ENCODE data around the gene SERTAD4. TPM values are rescaled to one million over a fixed set of nuclear protein-coding genes. Genes with fewer than 3 reads are reported as not detected.

Gene SERTAD4
- total RNA-seq, 1 donor, result not detected

Other genes starting within 250 kb of the SERTAD4 start
- gene HHAT, start 96.1 kb downstream of the SERTAD4 start, total RNA-seq, result 15.1 TPM

Data from hematopoietic multipotent progenitor cell (in vitro differentiated cells).